ENCODE data around the gene ISLR2. TPM values are rescaled to one million over a fixed set of nuclear protein-coding genes. Genes with fewer than 3 reads are reported as not detected.
"Not testable (repeated sequence)": the region's sequence is repeated elsewhere in the genome, so short reads cannot be mapped to it uniquely, and the experiment has no call there.

ISLR2 gene
- total RNA-seq, 1 donor from 2014 or later = not detected

DNA sequence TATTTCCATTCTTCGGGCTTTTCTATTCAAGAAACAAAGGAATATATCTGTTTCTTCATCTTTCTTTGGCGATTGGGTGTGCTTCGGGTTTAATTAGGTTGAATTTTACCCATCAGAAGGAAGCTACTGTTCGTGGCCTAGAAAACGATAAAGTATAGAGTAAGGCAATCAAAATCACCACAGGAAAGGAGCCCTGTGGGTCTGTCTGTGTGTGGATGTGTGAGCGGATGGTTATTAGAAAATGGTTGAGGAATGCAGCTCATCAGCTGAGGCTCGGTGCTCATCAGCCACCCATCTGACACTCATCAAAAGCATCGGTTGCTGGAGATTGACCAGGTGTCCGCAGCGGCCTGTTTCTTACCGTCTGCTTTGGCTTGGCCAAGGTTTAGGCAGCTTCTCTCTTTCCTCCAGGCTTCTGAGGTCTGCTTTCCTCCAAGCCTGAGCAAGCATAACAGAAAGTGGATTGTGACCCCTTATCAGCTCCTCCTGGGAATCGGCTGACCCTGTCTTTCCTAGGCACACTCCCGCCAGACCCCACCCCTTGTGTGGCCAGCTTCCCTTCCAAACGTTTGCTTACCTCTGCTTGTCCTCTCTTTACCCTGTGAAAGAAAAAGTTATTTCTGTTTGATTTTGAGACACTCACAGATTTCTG is 25.5 kb downstream of the ISLR2 start:
- Mint-ChIP-seq H3K4me1 (ENCODE audit: low read depth) (peaks cover 20% of the 10 kb centered on the region), H3K4me3 (ENCODE audit: low read depth) (no peak overlapping the region), H3K27ac (no peak overlapping the region), H3K36me3 (ENCODE audit: low read depth) (no peaks in the 10 kb centered on the region), H3K27me3 (ENCODE audit: low read depth) (peaks cover 47% of the 10 kb centered on the region), H3K9me3 (no peaks in the 10 kb centered on the region)
- intact Hi-C loops (cut with micrococcal nuclease) = loop anchor here (5.0 kb wide), 1 partner anchor 34 kb away; no protein-coding TSS in a partner anchor
- DNase-seq (ENCODE audit: low spot score) = no peak

- peaks cover 20% of the 10 kb centered on the region for H3K4me1 Mint-ChIP-seq (ENCODE audit: low read depth)
- intact Hi-C loops (cut with micrococcal nuclease) = loop anchor here (5.0 kb wide), 1 partner anchor 35 kb away; no protein-coding TSS in a partner anchor
Measured at GRCh38 chr15:74156678-74157411, 26.5 kb downstream of the ISLR2 start.

DNA sequence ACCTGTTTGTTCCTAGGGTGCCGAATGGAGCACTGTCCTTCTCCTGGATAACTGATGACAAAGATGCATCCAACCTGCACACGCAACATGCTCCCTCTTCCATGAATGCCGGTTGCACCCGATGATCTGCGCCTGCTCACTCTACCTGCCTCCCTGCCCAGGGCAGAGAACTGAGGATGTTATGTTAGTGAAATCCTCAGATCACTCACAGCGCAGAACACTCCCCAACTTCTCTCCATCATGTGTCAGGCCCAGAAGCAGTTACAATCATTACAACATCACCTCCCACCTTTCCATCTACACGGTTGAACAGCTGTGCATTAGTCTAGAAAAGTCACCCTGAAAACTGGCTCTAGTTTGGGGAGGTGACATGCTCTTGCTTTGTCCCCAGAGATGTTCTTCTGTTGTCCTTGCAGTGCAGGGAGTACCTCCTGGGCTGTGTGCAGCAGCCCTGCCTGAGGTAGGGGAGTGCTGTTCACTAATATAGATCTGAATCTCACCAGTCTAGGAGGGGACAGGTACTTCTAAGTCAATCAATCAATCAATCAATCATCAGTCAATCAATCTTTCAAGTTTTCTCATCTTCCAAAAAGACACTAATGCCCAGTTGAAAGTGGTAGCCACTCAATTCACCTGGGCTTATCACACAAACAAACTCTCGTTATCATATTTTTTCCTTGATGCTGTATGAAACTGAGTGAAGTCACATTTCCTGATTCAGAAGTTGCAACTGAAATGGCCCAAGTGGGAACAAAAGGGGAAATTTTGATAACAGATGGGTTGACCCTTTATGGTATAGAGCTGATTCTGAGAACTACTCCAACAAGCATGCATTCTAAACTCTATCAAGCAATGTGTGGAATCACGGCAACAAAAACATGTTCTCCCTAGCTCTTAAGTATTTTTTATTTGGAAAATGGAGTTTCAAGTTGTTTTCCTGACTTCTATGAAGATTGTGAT is 27.8 kb downstream of the ISLR2 start:
- Mint-ChIP-seq H3K27ac (no peak overlapping the region), H3K27me3 (ENCODE audit: low read depth) (peaks cover 34% of the 10 kb centered on the region), H3K4me3 (ENCODE audit: low read depth) (no peak overlapping the region), H3K4me1 (ENCODE audit: low read depth) (peaks cover 20% of the 10 kb centered on the region), H3K36me3 (ENCODE audit: low read depth) (no peaks in the 10 kb centered on the region), H3K9me3 (no peaks in the 10 kb centered on the region)
- intact Hi-C loops (cut with micrococcal nuclease) = loop anchor here (5.0 kb wide), 1 partner anchor 36 kb away; no protein-coding TSS in a partner anchor
- no peak for DNase-seq (ENCODE audit: low spot score)

More at GRCh38 chr15:74156678-74157411, 26.5 kb downstream of the ISLR2 start:
- Mint-ChIP-seq H3K4me3 (ENCODE audit: low read depth) (no peak overlapping the region), H3K9me3 (no peaks in the 10 kb centered on the region), H3K27ac (no peak overlapping the region), H3K27me3 (ENCODE audit: low read depth) (peaks cover 39% of the 10 kb centered on the region), H3K36me3 (ENCODE audit: low read depth) (no peaks in the 10 kb centered on the region)
- DNase-seq (ENCODE audit: low spot score) = no peak

DNA sequence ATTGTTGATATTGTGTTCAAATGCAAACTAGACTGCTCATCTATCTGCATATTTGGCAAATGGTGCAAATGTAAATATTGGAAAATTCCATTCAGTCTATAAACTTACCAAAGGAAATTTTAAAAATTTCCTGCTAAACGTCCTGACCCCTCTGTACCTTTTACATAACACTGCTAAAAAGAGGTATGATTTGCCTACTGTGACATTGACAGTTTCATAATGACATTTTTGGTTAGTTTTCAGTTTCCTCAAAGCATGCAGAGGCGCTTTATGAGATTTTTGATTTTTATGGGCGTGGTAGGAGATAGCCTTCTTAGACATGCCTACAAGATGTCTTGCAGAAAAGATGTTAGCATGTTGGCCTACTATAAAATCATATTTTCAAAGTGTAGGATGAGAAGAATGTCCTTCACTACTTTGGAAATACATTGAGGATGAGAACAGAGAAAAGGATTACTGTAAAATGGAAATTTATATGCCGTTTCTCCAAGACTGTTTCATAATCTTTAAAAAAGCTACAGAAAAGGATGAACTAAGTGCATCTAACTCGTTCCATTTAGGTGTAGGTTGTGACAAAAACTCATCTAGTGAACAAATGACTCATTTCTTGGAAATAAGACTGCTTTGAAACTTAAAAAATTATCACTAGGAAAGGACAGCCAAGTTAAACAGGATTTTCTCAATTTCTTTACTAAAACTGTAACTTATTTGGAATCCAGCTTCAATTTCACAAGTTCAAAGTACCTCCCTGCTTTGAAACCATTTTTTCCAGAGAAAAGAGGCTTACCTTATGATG is 28.7 kb downstream of the ISLR2 start:
- no peaks in the 10 kb centered on the region for H3K9me3 Mint-ChIP-seq
- H3K36me3 Mint-ChIP-seq (ENCODE audit: low read depth) = no peaks in the 10 kb centered on the region
- no peak overlapping the region for H3K4me3 Mint-ChIP-seq (ENCODE audit: low read depth)
- peaks cover 32% of the 10 kb centered on the region for H3K27me3 Mint-ChIP-seq (ENCODE audit: low read depth)
- peaks cover 20% of the 10 kb centered on the region for H3K4me1 Mint-ChIP-seq (ENCODE audit: low read depth)
- intact Hi-C loops (cut with micrococcal nuclease) = loop anchor here (5.0 kb wide), 1 partner anchor 37 kb away; no protein-coding TSS in a partner anchor
- H3K27ac Mint-ChIP-seq = no peak overlapping the region
- DNase-seq (ENCODE audit: low spot score) = no peak

GRCh38 chr15:74159773-74160172 is 29.4 kb downstream of the ISLR2 start:
- Mint-ChIP-seq H3K4me3 (ENCODE audit: low read depth) (no peak overlapping the region), H3K27me3 (ENCODE audit: low read depth) (peaks cover 30% of the 10 kb centered on the region), H3K9me3 (no peaks in the 10 kb centered on the region), H3K36me3 (ENCODE audit: low read depth) (no peaks in the 10 kb centered on the region), H3K4me1 (ENCODE audit: low read depth) (peaks cover 20% of the 10 kb centered on the region), H3K27ac (no peak overlapping the region)
- intact Hi-C loops (cut with micrococcal nuclease) = loop anchor here (5.0 kb wide), 1 partner anchor 37 kb away; no protein-coding TSS in a partner anchor
- DNase-seq (ENCODE audit: low spot score) = no peak

GRCh38 chr15:74160390-74160789 is 30.0 kb downstream of the ISLR2 start:
- H3K27me3 Mint-ChIP-seq (ENCODE audit: low read depth) = peaks cover 26% of the 10 kb centered on the region
- peaks cover 20% of the 10 kb centered on the region for H3K4me1 Mint-ChIP-seq (ENCODE audit: low read depth)
- H3K4me3 Mint-ChIP-seq (ENCODE audit: low read depth); H3K36me3 Mint-ChIP-seq (ENCODE audit: low read depth); DNase-seq (ENCODE audit: low spot score); H3K27ac Mint-ChIP-seq; intact Hi-C loops (cut with micrococcal nuclease); H3K9me3 Mint-ChIP-seq: not testable (repeated sequence)

DNA sequence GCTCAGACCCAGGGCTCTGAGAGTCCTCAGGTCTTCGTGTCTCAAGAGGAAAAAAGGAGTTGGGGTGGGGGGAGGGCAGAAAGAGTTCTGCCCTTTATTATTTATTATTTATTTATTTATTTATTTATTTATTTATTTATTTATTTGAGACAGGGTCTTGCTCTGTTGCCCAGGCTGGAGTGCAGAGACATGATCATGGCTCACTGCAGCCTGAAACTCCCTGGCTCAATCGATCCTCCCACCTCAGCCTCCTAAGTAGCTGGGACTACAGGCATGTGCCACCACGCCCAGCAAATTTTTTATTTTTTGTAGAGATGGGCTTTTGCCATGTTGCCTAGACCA is 31.8 kb downstream of the ISLR2 start:
- DNase-seq (ENCODE audit: low spot score); intact Hi-C loops (cut with micrococcal nuclease); H3K36me3 Mint-ChIP-seq (ENCODE audit: low read depth); H3K27ac Mint-ChIP-seq; H3K4me3 Mint-ChIP-seq (ENCODE audit: low read depth); H3K9me3 Mint-ChIP-seq: not testable (repeated sequence)
- Mint-ChIP-seq H3K4me1 (ENCODE audit: low read depth) (peaks cover 17% of the 10 kb centered on the region), H3K27me3 (ENCODE audit: low read depth) (peaks cover 15% of the 10 kb centered on the region)

- no peak overlapping the region for H3K27ac Mint-ChIP-seq
- no peaks in the 10 kb centered on the region for H3K9me3 Mint-ChIP-seq
- no peaks in the 10 kb centered on the region for H3K36me3 Mint-ChIP-seq (ENCODE audit: low read depth)
- intact Hi-C loops (cut with micrococcal nuclease) = no loop called here
- peaks cover 6% of the 10 kb centered on the region for H3K27me3 Mint-ChIP-seq (ENCODE audit: low read depth)
- no peak for DNase-seq (ENCODE audit: low spot score)
- no peak overlapping the region for H3K4me3 Mint-ChIP-seq (ENCODE audit: low read depth)
- H3K4me1 Mint-ChIP-seq (ENCODE audit: low read depth) = no peaks in the 10 kb centered on the region
Measured at GRCh38 chr15:74165461-74165860, 35.1 kb downstream of the ISLR2 start.

- Mint-ChIP-seq H3K9me3 (no peaks in the 10 kb centered on the region), H3K4me3 (ENCODE audit: low read depth) (no peak overlapping the region), H3K27ac (no peak overlapping the region), H3K4me1 (ENCODE audit: low read depth) (no peaks in the 10 kb centered on the region), H3K27me3 (ENCODE audit: low read depth) (peaks cover 4% of the 10 kb centered on the region), H3K36me3 (ENCODE audit: low read depth) (no peaks in the 10 kb centered on the region)
- intact Hi-C loops (cut with micrococcal nuclease) = no loop called here
- no peak for DNase-seq (ENCODE audit: low spot score)
Measured at GRCh38 chr15:74167891-74168331, 37.5 kb downstream of the ISLR2 start.

GRCh38 chr15:74168711-74169126 is 38.3 kb downstream of the ISLR2 start:
- no peak overlapping the region for H3K27ac Mint-ChIP-seq
- no peaks in the 10 kb centered on the region for H3K9me3 Mint-ChIP-seq
- H3K36me3 Mint-ChIP-seq (ENCODE audit: low read depth) = no peaks in the 10 kb centered on the region
- no peaks in the 10 kb centered on the region for H3K4me1 Mint-ChIP-seq (ENCODE audit: low read depth)
- no peak overlapping the region for H3K4me3 Mint-ChIP-seq (ENCODE audit: low read depth)
- intact Hi-C loops (cut with micrococcal nuclease) = no loop called here
- no peak for DNase-seq (ENCODE audit: low spot score)
- peaks cover under 1% of the 10 kb centered on the region for H3K27me3 Mint-ChIP-seq (ENCODE audit: low read depth)

DNA sequence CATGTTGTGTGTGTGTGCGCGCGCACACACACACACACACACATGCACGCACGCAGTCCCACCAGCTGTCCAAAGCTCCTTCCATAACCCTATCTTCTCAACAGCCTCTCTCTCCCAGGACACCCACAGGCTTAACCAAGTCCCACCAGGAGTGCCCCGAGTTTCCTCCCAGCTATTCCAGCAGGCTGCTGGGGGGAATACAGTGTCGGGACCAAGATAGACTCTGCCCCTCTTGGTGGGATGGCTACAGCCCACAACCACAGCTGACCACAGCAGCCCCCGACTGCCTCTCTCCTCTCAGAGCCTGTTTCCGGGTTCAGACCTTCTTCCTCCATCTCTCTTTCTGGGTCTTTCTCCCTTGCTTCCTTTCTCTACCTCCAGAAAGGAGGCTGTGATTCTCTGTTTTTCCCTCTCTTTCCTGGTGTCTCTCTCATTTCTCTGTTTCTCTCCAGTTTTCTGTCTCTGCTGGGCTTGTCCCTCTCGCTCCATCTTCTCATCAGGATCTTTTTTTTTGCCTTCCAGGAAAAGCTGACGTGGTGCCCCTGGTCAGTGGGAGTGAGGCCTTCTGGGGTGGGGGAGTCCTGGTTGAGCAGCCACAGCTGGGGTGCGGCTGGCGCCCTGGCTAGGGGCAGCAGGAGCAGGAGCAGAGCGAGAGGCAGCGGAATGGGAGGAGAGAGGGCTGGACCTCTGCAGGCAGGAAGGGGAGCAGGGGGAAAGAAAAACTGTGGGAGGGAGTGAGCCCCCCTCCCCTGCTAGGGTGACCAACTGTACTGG is 39.9 kb downstream of the ISLR2 start:
- Mint-ChIP-seq H3K4me3 (ENCODE audit: low read depth) (no peak overlapping the region), H3K27ac (no peak overlapping the region), H3K27me3 (ENCODE audit: low read depth) (no peaks in the 10 kb centered on the region), H3K4me1 (ENCODE audit: low read depth) (no peaks in the 10 kb centered on the region), H3K36me3 (ENCODE audit: low read depth) (no peaks in the 10 kb centered on the region), H3K9me3 (no peaks in the 10 kb centered on the region)
- DNase-seq (ENCODE audit: low spot score) = no peak
- intact Hi-C loops (cut with micrococcal nuclease) = no loop called here
